ENCODE results near the gene CLSTN3. TPM values are rescaled to one million over a fixed set of nuclear protein-coding genes. Genes with fewer than 3 reads are reported as not detected.

The CLSTN3 gene
- polyA plus RNA-seq, 4 donors: 80.8 to 88.7 (median 85.7) TPM

DNA sequence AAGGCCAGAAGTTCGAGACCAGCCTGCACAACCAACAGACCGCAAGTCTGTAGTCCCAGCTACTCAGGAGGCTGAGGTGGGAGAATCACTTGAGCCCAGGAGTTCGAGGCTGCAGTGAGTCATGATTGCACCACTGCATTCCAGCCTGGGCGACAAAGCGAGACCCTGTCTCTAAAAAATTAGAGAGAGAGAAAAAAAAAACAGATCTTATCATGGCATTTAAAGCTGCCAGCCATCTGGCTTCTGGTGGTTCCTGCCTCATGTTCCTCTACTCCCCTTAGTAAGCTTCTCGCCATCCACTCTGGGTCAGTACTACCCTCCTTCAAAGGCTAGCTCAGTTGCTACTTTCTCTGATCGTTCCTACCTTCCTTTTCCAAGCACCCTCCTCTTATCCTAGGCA lies 16.1 kb downstream of the CLSTN3 start:
- no peak for DNase-seq (ENCODE audit: low read depth in 4 of 4, low spot score in 3 of 4)

DNA sequence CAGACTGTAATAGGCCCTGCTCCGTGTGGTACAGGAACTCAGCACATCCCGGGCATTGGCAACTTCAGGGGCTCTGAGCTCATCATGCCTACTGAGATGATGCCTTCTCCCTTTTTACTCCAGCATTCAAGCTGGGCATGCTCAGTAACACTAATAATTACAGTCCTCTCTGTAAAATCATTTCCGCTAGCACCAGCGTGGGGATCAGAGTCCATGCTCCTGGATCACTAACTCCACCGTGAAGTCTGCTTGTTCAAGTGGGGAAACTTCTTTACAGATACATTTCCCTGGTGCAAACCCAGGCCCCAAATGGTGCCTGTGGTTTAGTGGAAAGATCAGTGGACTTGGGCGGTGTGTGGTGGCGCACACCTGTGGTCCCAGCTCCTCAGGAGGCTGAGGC lies 16.7 kb downstream of the CLSTN3 start:
- DNase-seq (ENCODE audit: low read depth in 4 of 4, low spot score in 3 of 4): no peak

DNA sequence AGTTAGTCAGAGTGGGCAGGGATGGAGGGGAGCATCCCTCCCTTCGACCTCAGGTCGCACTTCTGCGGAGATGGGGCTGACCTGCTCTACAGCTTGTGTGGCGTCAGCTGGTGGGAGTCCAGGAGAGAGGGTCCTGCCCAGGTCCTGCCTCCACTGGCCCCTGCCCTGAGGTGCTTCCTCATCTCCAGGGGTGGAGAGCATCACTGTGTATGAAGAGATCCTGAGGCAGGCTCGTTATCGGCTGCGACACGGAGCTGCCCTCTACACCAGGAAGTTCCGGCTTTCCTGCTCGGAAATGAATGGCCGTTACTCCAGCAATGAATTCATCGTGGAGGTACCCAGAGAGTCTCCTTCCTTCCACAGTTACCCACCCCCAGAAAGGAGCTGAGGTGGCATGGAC lies 20.2 kb downstream of the CLSTN3 start:
- no peak for DNase-seq (ENCODE audit: low read depth in 4 of 4, low spot score in 3 of 4)

DNA sequence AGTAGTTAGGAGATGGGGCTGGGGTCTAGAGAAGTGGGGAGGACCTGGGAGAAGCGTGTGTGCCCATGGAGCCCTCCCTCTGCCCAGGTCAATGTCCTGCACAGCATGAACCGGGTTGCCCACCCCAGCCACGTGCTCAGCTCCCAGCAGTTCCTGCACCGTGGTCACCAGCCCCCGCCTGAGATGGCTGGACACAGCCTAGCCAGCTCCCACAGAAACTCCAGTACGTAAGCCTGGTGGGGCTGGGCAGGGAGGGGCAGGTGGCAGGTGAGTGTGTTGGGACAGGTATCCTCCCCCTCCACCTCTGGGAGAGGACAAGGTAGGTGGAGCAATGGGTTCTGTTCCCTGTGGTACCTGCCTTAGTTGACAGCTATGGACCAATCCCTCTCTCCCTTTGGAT lies 20.7 kb downstream of the CLSTN3 start:
- DNase-seq (ENCODE audit: low read depth in 4 of 4, low spot score in 3 of 4): no peak

DNA sequence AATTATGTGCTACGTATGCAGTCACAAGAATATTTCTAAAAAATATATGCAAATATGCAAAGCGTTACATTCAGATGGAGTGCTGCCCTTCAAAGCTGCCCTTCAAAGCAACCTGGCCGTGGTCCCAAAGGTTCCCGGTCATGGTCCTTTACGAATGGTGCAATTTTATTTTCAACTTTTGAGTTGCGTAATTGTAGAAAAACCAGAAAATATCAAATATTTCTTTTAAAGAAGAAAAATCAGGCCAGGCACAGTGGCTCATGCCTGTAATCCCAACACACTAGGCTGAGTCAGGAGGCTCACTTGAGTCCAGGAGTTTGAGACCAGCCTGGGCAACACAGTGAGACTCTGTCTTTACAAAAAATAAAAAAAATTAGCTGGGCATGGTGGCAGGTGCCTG lies 21.4 kb downstream of the CLSTN3 start:
- DNase-seq (ENCODE audit: low read depth in 4 of 4, low spot score in 3 of 4): no peak

DNA sequence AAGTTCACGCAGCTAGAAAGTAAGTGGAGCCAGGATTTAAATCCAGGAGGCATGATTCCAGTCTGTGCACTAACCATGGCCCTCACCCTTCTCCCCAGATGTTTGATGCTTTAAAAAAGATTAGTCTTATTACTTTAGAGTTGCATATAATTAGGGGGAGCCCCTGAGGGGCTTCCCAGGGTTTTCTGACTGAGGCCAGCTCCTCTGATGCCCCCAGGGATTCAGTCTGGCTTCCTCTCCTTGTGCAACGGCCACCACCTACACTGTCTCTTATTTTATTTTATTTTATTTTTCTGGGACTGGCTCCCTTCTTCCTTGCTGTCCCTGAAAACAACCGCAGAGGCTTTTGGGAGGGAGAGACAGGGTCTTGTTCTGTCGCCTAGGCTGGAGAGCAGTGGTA lies 22.6 kb downstream of the CLSTN3 start:
- DNase-seq (ENCODE audit: low read depth in 4 of 4, low spot score in 3 of 4): no peak

DNA sequence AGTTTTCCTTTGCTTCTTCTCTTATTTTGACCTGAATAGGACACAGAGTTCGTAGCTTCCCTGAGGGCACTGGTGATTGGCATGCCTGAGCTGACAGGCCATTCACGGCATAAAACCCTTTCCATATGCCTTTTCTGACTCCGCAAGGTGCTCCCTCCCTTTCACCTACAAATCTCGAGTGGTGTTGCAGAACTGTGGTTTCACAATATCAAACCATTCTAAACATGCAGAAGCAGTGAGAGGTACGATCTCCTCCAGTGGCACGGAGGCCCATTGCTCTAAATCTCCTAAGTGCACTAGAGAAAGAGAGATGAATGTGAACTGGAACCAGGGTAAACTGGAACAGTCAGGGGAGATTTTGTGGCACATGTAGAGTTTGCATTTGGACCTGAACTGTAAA lies 23.9 kb downstream of the CLSTN3 start:
- no peak for DNase-seq (ENCODE audit: low read depth in 4 of 4, low spot score in 3 of 4)

DNA sequence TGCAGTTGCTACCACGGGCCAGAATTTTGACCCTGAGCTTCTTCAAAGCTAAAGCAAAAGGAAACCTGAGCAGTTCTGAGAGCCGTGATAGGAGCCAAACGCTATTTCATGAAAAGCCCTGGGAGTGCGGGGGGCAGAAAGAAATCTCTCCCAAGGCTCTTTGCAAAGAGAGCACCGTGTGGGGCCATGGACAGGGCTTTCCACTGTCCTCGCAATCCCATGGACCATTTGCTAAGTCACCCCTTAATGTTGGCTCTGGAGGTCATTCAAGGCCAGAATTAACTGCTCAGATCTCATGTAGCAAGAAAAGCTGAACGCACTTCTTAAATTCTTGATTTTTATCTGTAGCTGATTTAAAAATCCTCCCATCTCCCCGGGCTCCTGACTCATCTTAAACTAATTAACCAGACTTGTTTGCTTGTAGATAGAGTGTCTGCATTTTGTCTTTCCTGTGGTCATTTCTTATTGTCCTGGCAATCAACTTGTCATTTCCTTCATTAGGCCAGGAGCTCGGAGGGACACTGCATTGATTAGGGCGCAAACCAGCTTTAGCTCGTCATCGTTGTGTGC lies 24.8 kb downstream of the CLSTN3 start:
- DNase-seq (ENCODE audit: low read depth in 4 of 4, low spot score in 3 of 4): no peak

DNA sequence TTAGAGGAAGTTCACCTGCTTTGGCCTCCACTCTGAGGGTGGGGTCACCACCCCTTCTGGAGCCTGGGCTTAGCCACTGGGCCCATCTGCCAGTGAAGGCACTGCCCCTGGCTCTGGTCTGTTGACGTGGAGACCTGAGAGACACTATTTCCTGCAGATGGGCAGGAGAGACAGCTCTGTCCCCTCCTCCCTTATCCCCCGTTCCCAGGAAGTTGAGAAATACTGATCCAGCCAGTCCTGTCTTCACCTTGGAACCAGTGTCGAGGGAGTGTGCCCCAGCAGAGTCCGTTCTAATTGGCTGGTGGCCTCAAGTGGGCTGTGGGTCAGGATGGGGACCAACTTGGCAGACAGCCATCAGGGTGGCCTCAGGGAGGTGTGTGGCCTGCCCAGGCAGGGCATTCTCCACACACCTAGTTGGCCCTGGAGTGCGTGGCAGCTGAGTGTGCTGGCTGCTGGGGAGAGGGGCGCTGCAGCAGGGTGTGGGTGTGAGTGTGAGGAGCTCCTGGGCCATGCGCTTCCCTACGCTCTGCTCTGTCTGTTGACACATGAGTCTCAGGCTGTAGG lies 25.4 kb downstream of the CLSTN3 start:
- DNase-seq (ENCODE audit: low read depth in 4 of 4, low spot score in 3 of 4): no peak

DNA sequence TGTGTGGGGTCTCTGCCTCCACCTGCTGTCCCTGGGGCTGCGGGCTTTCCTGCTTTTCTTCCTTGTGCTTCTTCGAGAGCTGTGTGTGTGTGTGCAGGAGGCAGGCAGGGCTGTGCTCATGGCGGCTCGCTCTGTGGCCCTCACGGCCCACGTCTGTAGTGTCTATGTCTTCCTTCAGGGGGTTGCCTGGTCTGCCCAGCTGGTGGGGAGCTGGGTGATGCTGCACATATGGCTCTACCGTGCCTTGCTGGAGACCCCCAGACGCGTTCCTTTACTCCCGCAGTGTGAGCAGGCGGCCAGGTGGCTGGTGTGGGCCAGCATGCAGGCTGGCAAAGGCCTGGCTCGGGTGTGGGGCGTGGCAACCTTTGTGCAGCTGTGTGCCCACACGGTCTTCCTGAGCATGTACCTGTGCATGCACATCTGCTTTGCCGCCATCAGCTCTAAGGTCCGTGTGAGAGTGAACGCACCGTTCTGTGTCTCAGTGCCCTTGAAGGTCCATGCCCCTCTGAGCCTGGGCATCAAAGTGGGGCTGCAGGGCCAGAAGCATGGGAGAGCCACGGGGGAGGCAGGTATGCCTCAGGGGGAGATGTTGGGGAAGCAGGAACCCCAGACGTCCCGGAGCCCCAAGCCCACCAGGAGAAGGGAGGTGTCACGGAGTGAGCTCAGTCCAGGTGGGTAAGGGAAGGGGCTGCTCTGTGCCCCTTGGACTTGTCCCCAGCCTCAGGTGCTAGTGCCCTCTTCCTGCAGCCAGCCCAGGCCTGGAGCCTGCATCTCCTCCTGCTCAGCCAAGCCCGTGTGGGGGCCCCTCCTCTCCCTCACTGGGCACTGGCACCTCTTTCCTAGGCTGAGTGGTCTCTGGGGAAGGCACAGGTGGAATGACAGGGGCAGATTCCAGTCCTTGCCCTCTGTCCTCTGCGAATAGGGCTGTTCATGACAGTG lies 26.4 kb downstream of the CLSTN3 start:
- DNase-seq (ENCODE audit: low read depth in 4 of 4, low spot score in 3 of 4): no peak

DNA sequence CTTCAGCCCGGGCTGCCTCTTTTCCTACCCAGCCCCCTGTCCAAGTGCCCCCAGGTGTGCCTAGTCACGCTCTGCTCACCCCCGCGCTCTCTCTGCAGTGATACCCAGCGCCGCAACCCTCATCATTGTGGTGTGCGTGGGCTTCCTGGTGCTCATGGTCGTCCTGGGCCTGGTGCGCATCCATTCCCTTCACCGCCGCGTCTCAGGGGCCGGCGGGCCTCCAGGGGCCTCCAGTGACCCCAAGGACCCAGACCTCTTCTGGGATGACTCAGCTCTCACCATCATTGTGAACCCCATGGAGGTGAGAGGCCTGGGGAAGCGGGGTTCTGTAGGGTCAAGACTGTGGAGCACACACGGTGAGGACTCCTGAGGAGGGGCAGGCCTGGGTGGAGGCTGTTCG lies 27.2 kb downstream of the CLSTN3 start:
- DNase-seq (ENCODE audit: low read depth in 4 of 4, low spot score in 3 of 4): no peak

DNA sequence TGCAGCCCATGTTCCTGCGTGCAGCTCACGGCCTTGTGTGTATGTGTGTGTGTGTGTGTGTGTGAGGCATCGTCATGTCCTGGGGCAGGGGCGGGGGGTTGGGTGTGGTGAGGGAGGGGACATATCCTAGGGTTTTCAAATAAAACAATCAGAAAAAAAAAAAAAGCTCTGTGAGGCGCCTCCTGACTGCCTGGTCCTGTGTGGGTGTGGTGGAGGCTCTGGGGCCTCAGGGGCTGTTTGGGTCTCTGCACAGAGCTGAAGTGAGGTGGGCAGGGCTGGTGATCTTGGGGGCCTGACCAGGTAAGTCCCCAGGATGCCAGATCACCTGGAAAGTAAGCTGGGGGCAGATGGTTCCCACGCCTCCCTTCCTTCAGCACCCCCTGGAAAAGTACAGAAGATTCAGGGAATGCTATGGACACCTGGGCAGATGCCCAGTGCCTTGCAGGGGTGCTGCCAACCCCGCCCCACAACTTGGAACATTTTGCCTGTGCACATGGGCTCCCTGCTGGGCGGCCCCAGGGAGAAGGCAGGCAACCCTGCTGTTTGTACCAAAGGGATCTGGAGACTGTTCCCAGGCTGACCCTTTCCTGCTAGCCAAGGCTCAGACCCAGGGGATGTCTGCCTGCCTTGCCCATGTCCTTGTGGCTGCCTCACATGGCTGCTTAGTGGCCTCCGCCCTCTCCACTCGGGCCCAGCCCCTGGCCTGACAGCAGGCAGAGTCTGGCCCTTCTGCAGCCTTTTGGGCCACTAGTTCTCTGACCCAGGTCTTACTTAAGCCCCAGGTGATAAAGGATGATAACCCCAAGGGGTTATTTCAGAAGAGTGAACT lies 28.8 kb downstream of the CLSTN3 start:
- DNase-seq (ENCODE audit: low read depth in 4 of 4, low spot score in 3 of 4): no peak

DNA sequence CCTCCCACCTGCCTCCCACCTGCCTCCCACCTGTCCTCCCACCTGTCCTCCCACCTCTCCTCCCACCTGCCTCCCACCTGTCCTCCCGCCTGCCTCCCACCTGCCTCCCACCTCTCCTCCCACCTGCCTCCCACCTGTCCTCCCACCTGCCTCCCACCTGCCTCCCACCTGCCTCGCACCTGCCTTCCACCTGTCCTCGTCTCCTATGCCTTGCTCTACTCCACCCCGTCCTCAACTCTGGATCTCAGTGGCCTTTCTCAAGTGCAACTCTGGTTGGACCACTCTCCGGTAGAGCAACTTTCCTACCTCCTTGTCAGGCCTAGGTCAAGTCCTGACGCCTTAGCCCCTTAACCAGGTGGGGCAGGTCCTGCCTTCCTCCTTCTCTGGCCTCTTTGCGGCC lies 30.0 kb downstream of the CLSTN3 start:
- no peak for DNase-seq (ENCODE audit: low read depth in 4 of 4, low spot score in 3 of 4)

DNA sequence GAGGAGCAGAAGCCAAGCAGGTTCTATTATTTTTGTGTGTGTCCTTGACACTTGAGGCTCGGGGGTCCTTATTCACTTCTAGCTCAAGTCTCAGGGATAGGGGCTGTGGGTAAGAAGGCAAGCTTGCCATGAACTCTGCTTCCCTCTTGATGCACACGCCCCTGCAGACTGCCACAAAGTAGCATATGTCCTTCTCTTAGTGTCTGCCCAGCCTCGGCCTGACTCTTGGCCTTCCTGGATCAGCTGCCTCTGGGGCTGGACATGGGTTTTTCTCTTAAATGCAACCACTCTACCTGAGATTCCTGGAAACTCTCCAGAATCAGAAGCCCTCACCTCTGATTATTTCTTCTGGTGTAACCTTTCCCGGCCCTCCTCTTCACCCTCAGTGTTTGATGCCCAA lies 31.2 kb downstream of the CLSTN3 start:
- DNase-seq (ENCODE audit: low read depth in 4 of 4, low spot score in 3 of 4): no peak

DNA sequence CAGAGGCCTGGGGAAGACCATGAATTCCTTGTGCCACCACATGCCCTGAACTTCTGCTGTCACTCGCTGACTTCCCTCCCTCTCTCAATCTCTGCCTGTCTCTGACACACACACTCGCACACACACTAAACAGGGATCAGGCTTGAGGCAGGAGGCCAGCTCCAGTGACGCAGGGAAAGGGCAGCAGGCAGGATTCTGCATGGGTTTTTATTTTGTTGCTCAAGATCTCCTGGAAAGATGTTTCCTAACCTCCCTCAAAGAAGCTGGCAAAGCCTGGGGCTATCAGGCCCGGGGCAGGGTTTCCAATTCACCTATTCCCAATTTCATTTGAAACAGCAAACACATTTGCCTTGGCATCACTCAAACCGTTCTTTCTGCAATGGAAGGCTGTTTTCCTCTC lies 31.6 kb downstream of the CLSTN3 start:
- no peak for DNase-seq (ENCODE audit: low read depth in 4 of 4, low spot score in 3 of 4)

DNA sequence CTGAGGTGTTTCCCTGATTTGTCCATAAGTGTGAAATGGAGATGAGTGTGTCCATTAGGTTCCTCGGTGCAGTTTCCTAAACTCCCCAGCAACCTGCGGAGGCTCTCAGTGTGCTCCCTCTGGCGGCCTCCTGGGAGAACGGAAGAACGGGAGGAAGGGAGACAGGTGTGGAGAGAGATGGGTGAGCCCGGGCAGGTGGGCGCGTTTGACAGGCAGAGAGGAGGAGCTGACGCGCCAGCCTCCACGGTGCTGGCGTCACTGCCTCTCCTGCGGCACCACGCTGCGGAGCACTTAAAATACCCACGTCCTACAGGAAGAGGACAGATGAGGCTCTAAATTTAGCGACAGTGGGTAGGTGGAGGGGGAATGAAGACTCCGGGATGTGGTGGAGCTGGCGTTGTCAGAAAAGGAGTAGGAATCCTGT lies 32.5 kb downstream of the CLSTN3 start:
- peak; percentile 10 to 28 (median 16) for DNase-seq (ENCODE audit: low read depth in 4 of 4, low spot score in 3 of 4)

DNA sequence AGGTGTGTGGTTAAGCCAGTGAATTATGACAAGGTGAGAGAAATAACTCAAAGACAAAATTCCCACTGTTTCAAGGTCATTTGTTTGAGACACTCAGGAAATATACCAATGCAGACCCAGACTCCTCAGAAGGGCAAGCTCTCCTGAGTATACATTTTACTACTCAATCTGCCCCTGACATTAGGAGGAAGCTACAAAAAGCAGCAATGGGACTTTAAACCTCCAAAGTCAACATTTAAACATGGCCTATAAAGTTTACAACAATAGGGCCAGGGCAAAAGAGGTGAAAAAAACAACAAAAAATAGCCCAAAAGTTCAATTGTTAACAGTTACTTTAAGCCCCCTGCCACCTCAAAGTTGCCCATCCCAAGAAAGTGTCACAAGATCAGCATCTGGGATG lies 39.8 kb downstream of the CLSTN3 start:
- no peak for DNase-seq (ENCODE audit: low read depth in 4 of 4, low spot score in 3 of 4)

DNA sequence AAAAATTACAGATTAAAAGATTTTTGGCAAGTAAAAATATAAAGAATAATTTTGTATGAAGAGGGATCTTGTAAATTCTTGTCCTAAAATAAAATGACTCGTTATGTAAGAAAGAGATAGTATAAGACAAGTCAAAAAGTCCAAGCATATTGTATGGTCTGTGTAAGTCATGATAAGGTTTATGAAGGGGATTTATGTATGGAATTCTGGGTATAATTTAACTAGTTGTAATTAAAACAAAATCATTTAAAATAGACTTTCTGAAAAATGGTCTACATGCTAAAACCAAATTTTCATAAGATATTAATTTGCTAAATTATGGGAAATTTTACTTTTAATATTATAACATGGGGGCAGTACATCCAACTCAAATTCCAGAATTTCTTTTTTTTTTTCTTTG lies 41.7 kb downstream of the CLSTN3 start:
- no peak for DNase-seq (ENCODE audit: low read depth in 4 of 4, low spot score in 3 of 4)

DNA sequence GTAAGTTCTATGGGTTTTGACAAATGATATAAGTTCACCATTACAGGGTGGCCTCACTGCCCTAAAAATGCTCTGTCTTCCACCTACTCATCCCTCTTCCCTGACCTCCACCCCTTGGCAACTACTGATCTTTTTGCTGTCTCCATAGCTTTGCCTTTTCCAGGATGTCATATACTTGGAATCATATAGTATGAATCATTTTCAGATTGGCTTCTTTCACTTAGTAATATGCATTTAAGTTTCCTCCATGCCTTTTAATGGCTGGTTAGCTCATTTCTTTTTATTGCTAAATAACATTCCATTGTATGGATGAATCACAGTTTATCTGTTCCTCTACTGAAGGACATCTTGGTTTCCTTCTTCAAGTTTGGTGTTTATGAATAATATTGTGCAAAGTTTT lies 45.3 kb downstream of the CLSTN3 start:
- DNase-seq (ENCODE audit: low read depth in 4 of 4, low spot score in 3 of 4): no peak

DNA sequence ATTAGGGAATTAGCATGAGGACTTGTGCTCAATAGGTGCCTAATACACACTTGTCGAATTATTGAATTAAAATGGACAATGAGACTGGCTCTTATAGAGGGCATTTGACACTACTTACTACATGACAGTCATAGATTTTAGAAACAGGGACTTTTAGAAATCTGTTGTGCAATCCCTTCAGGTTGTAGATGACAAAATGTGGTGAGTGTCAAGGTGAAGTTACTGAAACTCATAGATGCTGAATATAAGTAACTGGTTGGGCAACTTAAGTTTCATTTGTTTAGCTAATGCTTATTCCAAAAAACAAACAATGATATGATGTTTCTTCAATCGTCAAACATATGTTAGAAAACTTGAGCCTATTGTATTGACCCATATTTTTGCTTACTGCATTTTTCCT lies 46.4 kb downstream of the CLSTN3 start:
- DNase-seq (ENCODE audit: low read depth in 4 of 4, low spot score in 3 of 4): no peak

DNA sequence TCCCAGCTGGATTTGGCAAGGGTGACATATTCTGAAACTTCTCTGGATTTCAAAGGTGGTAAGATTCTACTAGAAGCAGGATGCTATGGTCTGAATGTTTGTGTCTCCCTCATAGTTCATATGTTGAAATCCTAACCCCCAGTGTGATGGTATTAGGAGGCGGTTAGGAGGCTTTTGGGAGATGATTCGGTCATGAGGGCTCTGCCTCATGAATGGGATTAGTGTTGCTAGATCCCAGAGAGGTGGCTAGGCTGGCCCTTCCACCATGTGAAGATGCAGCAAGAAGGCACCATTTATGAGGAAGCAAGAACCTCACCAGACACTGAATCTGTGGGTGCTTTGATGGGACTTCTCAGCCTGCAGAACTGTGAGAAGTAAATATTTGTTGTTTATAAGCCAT lies 48.3 kb downstream of the CLSTN3 start:
- no peak for DNase-seq (ENCODE audit: low read depth in 4 of 4, low spot score in 3 of 4)

Measured in right renal pelvis (tissue), 4 donors.